Esophagus squamous epithelium (tissue), 5 donors: ENCODE measurements around the gene ADIRF. TPM values are rescaled to one million over a fixed set of nuclear protein-coding genes. Genes with fewer than 3 reads are reported as not detected.

Experiments
- DNase-seq: peaks from one replicate; lab custom pipeline; 2025; lab: John Stamatoyannopoulos, UW
- H3K27ac ChIP-seq, 4 donors: fragments of 200-600 bp; sonication (generic); one replicate each; pipeline ENCODE4 v1.5.1; 2016 to 2019; ENCODE audit warnings: mild to moderate bottlenecking in 1 of 4
- H3K27me3 ChIP-seq, 4 donors: fragments of 200-600 bp; sonication (generic); 1 replicate in 3 of 4; 2 replicates in 1 of 4; pipeline versions ENCODE4 v1.5.1 to v1.6.0; 2017 to 2021; ENCODE audit warnings: antibody characterized with exemption in 1 of 4
- H3K36me3 ChIP-seq, 3 donors: fragments of 200-600 bp; sonication (generic); one replicate each; pipeline ENCODE4 v1.5.1; 2016 to 2019
- H3K4me1 ChIP-seq, 3 donors: fragments of 200-600 bp; sonication (generic); one replicate each; pipeline ENCODE4 v1.5.1; 2017 to 2019
- H3K4me3 ChIP-seq, 4 donors: fragments of 200-600 bp; sonication (generic); 1 replicate in 3 of 4; 2 replicates in 1 of 4; pipeline ENCODE4 v1.5.1; 2016 to 2019; ENCODE audit warnings: mild to moderate bottlenecking in 2 of 4, moderate library complexity in 1 of 4
- H3K9me3 ChIP-seq, 3 donors: fragments of 200-600 bp; sonication (generic); one replicate each; pipeline ENCODE4 v1.5.1; 2016 to 2019
- CTCF ChIP-seq, 6 experiments: fragments of 450-650 bp in 4 of 6; fragments of 200-600 bp in 2 of 6; sonication (generic) in 2 of 6; IDR thresholded peaks; one replicate each; pipeline ENCODE4 v1.5.1; 2016 to 2019; ENCODE audit warnings: antibody characterized with exemption in 6 of 6, mild to moderate bottlenecking in 4 of 6, moderate library complexity in 4 of 6
- POLR2A ChIP-seq, 4 donors: fragments of 450-650 bp; IDR thresholded peaks; one replicate each; pipeline ENCODE4 v1.6.1; 2017; ENCODE audit warnings: antibody characterized with exemption in 4 of 4, mild to moderate bottlenecking in 4 of 4, moderate library complexity in 3 of 4
- WGBS, 2 donors: methylation state at CpG; one replicate each; pipeline ENCODE4 v1.1.5; 2018; 5-methylcytosine and 5-hydroxymethylcytosine counted together
- intact Hi-C: fragments of 100-400 bp; cut with DNase I; formaldehyde crosslinking; loops from one replicate; pipeline ENCODE4 v1.15.0; 2022
- total RNA-seq, 4 donors: library from RNA; depleted of rRNA; stranded (reverse); fragments of >200 nt; gene quantifications; one replicate each; pipeline ENCODE4 v1.1.0, GENCODE V29; 2016
- donor health status: DM: yes; HTN: yes; CAD: no.

ADIRF gene
- total RNA-seq, 4 donors from 2014 or later: 23.8 to 74.4 (median 47.4) TPM

GRCh38 chr10:86962136-86962980, 5.9 kb upstream of the ADIRF start:
- 89 to 100% methylated on average over 1 of the region's 7 CpGs for WGBS, 2 donors
- Histone ChIP-seq H3K4me1 (peaks cover 54 to 100% (median 57%) of the 10 kb centered on the region in 3 donors), H3K36me3 (no peaks in the 10 kb centered on the region), H3K4me3 (no peak overlapping the region), H3K9me3 (no peaks in the 10 kb centered on the region), H3K27ac (no peak overlapping the region), H3K27me3 (no peaks in the 10 kb centered on the region)
- TF ChIP-seq CTCF (IDR thresholded peaks at IDR 0.05): no peak
- TF ChIP-seq POLR2A (IDR thresholded peaks at IDR 0.05): no peak
- no peak for DNase-seq
- intact Hi-C loops: no loop called here

- H3K4me1 ChIP-seq: peaks cover 57 to 100% (median 63%) of the 10 kb centered on the region in 3 donors
- no peak overlapping the region for H3K4me3 ChIP-seq
- no peaks in the 10 kb centered on the region for H3K9me3 ChIP-seq
- H3K36me3 ChIP-seq: no peaks in the 10 kb centered on the region
- intact Hi-C loops: no loop called here
- H3K27ac ChIP-seq: no peak overlapping the region
- DNase-seq: no peak
- WGBS, 2 donors: 75 to 82% methylated on average over 7 of the region's 7 CpGs
- no peaks in the 10 kb centered on the region for H3K27me3 ChIP-seq
- TF ChIP-seq CTCF (IDR thresholded peaks at IDR 0.05): no peak
- no peak for TF ChIP-seq POLR2A (IDR thresholded peaks at IDR 0.05)
Measured at GRCh38 chr10:86962981-86963310, 5.3 kb upstream of the ADIRF start.

GRCh38 chr10:86963341-86963919, 4.9 kb upstream of the ADIRF start:
- Histone ChIP-seq H3K27ac (peak overlapping the region in 2 of 4 donors; percentile 44 to 54), H3K4me3 (no peak overlapping the region), H3K9me3 (no peaks in the 10 kb centered on the region), H3K4me1 (peaks cover 58 to 100% (median 62%) of the 10 kb centered on the region in 3 donors), H3K27me3 (no peaks in the 10 kb centered on the region), H3K36me3 (no peaks in the 10 kb centered on the region)
- 95% methylated on average over 4 of the region's 12 CpGs; no CpG with 5 or more reads in 1 of the 2 donors for WGBS, 2 donors
- TF ChIP-seq CTCF (IDR thresholded peaks at IDR 0.05): no peak
- no peak for TF ChIP-seq POLR2A (IDR thresholded peaks at IDR 0.05)
- DNase-seq: no peak
- intact Hi-C loops: no loop called here

GRCh38 chr10:86964061-86964846, 4.0 kb upstream of the ADIRF start:
- no peak for DNase-seq
- Histone ChIP-seq H3K27ac (peak overlapping the region in 2 of 4 donors; percentile 44 to 54), H3K4me3 (no peak overlapping the region), H3K4me1 (peaks cover 58 to 100% (median 62%) of the 10 kb centered on the region in 3 donors), H3K36me3 (no peaks in the 10 kb centered on the region), H3K27me3 (no peaks in the 10 kb centered on the region), H3K9me3 (no peaks in the 10 kb centered on the region)
- intact Hi-C loops: no loop called here
- 53 to 63% methylated on average over 3 to 5 of the region's 13 CpGs for WGBS, 2 donors
- TF ChIP-seq POLR2A (IDR thresholded peaks at IDR 0.05): no peak
- TF ChIP-seq CTCF (IDR thresholded peaks at IDR 0.05): no peak
